ENCODE measurements around the gene KIF5B. TPM values are rescaled to one million over a fixed set of nuclear protein-coding genes. Genes with fewer than 3 reads are reported as not detected.

Gene KIF5B
- total RNA-seq, 1 experiment from 2014 or later = 117 TPM

DNA sequence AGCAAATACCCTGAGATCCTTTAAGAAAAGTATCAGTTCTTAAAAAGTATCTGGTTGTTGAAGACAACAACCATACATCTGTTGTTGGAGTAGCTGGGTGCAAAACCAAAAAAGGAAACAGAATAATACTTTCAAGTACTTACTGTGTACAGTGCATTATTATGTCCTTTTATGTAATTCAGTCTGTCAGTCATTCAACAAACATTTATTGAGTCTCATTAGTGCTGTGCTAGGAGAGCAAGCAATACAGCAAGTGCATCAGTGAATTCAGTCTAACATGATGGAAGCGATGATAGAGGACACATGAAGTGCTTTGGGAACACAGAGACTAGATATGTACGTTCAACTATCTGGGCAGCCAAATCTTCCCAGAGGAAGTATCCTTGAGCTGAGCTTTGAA, 37.4 kb upstream of the KIF5B start:
- H2AFZ ChIP-seq (ENCODE audit: low read depth, low read length, poor library complexity, severe bottlenecking) = no peak overlapping the region
- no peaks in the 10 kb centered on the region for H3K36me3 ChIP-seq (ENCODE audit: control insufficient read depth in 1 of 2, insufficient read depth in 2 of 2, low read length in 2 of 2)
- H3K79me2 ChIP-seq (ENCODE audit: insufficient read depth, low read length) = no peaks in the 10 kb centered on the region
- H4K20me1 ChIP-seq (ENCODE audit: insufficient read depth) = no peaks in the 10 kb centered on the region
- ChIA-PET CTCF (no interaction called here), RAD21 (ENCODE audit: low non-redundant PET in 1 of 2, low total read pairs in 2 of 2, uncharacterized antibody in 2 of 2, unreplicated experiment in 2 of 2) (no interaction called here), POLR2A (no interaction called here)
- intact Hi-C loops (cut with micrococcal nuclease) = no loop called here
- H3K9ac ChIP-seq (ENCODE audit: low read length) = no peak overlapping the region
- no peaks in the 10 kb centered on the region for H3K9me3 ChIP-seq (ENCODE audit: control insufficient read depth in 1 of 2, insufficient read depth in 1 of 2, low read depth in 1 of 2, low read length in 2 of 2)
- TF ChIP-seq TCF7L2 (IDR thresholded peaks at IDR 0.05; ENCODE audit: borderline replicate concordance, extremely low read depth, insufficient read depth, insufficient read length) (no peak), POLR2AphosphoS5 (IDR thresholded peaks at IDR 0.05; ENCODE audit: low read depth, low read length) (no peak), EZH2 (IDR thresholded peaks at IDR 0.05) (no peak), ELF1 (IDR thresholded peaks at IDR 0.05; ENCODE audit: borderline replicate concordance, low read depth) (no peak), RAD21 (IDR thresholded peaks at IDR 0.05; ENCODE audit: low read depth) (no peak), JUND (IDR thresholded peaks at IDR 0.05) (no peak), SRF (IDR thresholded peaks at IDR 0.05; ENCODE audit: low read depth) (no peak), SIN3A (IDR thresholded peaks at IDR 0.05; ENCODE audit: low read depth) (no peak), SP1 (IDR thresholded peaks at IDR 0.05; ENCODE audit: low read depth) (no peak), FOSL1 (IDR thresholded peaks at IDR 0.05; ENCODE audit: low read depth) (no peak), ZNF274 (IDR thresholded peaks at IDR 0.05; ENCODE audit: low read depth, low read length) (no peak), CEBPB (IDR thresholded peaks at IDR 0.05; ENCODE audit: low read depth) (no peak), EZH2phosphoT487 (IDR thresholded peaks at IDR 0.05; ENCODE audit: borderline replicate concordance) (no peak)
- TF ChIP-seq, protein P1, sequence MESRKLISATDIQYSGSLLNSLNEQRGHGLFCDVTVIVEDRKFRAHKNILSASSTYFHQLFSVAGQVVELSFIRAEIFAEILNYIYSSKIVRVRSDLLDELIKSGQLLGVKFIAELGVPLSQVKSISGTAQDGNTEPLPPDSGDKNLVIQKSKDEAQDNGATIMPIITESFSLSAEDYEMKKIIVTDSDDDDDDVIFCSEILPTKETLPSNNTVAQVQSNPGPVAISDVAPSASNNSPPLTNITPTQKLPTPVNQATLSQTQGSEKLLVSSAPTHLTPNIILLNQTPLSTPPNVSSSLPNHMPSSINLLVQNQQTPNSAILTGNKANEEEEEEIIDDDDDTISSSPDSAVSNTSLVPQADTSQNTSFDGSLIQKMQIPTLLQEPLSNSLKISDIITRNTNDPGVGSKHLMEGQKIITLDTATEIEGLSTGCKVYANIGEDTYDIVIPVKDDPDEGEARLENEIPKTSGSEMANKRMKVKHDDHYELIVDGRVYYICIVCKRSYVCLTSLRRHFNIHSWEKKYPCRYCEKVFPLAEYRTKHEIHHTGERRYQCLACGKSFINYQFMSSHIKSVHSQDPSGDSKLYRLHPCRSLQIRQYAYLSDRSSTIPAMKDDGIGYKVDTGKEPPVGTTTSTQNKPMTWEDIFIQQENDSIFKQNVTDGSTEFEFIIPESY (IDR thresholded peaks at IDR 0.05; ENCODE audit: extremely low read depth, insufficient replicate concordance, low read length) = no peak
- TF ChIP-seq, protein P2, sequence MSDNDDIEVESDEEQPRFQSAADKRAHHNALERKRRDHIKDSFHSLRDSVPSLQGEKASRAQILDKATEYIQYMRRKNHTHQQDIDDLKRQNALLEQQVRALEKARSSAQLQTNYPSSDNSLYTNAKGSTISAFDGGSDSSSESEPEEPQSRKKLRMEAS (IDR thresholded peaks at IDR 0.05) = no peak
- H3K4me1 ChIP-seq (ENCODE audit: control insufficient read depth in 1 of 2, insufficient read depth in 2 of 2, low read length in 2 of 2) = peaks cover 4 to 5% of the 10 kb centered on the region in 2 experiments; a peak in 2 of 4 replicates
- no peak overlapping the region for H3K27ac ChIP-seq (ENCODE audit: low read depth, low read length)
- no TSS peak for BruUV-seq (replicated peaks)
- H3K27me3 ChIP-seq (ENCODE audit: insufficient read depth, low read length) = no peaks in the 10 kb centered on the region
- DNase-seq (ENCODE audit: low read depth, low spot score) = no peak
- H3K4me3 ChIP-seq (replicated peaks in 1 of 2; ENCODE audit: low read depth in 1 of 2, low read length in 2 of 2) = no peak overlapping the region
- no peak overlapping the region for H3K4me2 ChIP-seq (ENCODE audit: low read length)
- no peak for ATAC-seq
- H3K9me2 ChIP-seq (ENCODE audit: insufficient read depth) = no peaks in the 10 kb centered on the region

Measured in HCT116 (cell line).